Tibial nerve (tissue), 4 donors: ENCODE measurements around the gene REPS2. TPM values are rescaled to one million over a fixed set of nuclear protein-coding genes. Genes with fewer than 3 reads are reported as not detected.

Experiments used
- DNase-seq, 2 donors: peaks; one replicate each; pipeline ENCODE4 v3.0.0-alpha.2; 2019; ENCODE audit warnings: low spot score in 2 of 2
- H3K27ac ChIP-seq, 4 donors: fragments of 200-600 bp; sonication (generic) in 3 of 4; one replicate each; pipeline ENCODE4 v1.5.1; 2017 to 2019; ENCODE audit warnings: mild to moderate bottlenecking in 1 of 4
- H3K27me3 ChIP-seq, 2 donors: fragments of 200-600 bp; sonication (generic) in 1 of 2; one replicate each; pipeline versions ENCODE4 v1.5.1 to v1.6.0; 2017 to 2019
- H3K36me3 ChIP-seq, 3 donors: fragments of 200-600 bp; sonication (generic); one replicate each; pipeline ENCODE4 v1.5.1; 2018 to 2019
- H3K4me1 ChIP-seq, 4 donors: fragments of 200-600 bp; sonication (generic) in 3 of 4; one replicate each; pipeline ENCODE4 v1.5.1; 2017 to 2019
- H3K4me3 ChIP-seq, 4 donors: fragments of 200-600 bp; sonication (generic) in 3 of 4; one replicate each; pipeline ENCODE4 v1.5.1; 2017 to 2019; ENCODE audit warnings: mild to moderate bottlenecking in 1 of 4, moderate library complexity in 1 of 4
- H3K9me3 ChIP-seq, 4 donors: fragments of 200-600 bp; sonication (generic) in 3 of 4; one replicate each; pipeline ENCODE4 v1.5.1; 2017 to 2019
- CTCF ChIP-seq, 5 experiments: fragments of 200-600 bp in 3 of 5; fragments of 450-650 bp in 2 of 5; sonication (generic) in 3 of 5; IDR thresholded peaks; one replicate each; pipeline ENCODE4 v1.5.1; 2016 to 2019; ENCODE audit warnings: antibody characterized with exemption in 5 of 5, mild to moderate bottlenecking in 3 of 5, moderate library complexity in 2 of 5
- EP300 ChIP-seq, 2 donors: sonication (generic); formaldehyde crosslinking; IDR thresholded peaks; one replicate each; pipeline ENCODE4 v1.6.1; 2017; ENCODE audit warnings: antibody characterized with exemption in 2 of 2, mild to moderate bottlenecking in 1 of 2
- POLR2A ChIP-seq, 2 donors: fragments of 450-650 bp; IDR thresholded peaks; one replicate each; pipeline ENCODE4 v1.6.1; 2017; ENCODE audit warnings: antibody characterized with exemption in 2 of 2, mild to moderate bottlenecking in 2 of 2, moderate library complexity in 2 of 2
- WGBS, 2 donors: methylation state at CpG; one replicate each; pipeline ENCODE4 v1.1.5; 2018; 5-methylcytosine and 5-hydroxymethylcytosine counted together
- total RNA-seq, 4 donors: library from RNA; depleted of rRNA; stranded (reverse); fragments of >200 nt; gene quantifications; one replicate each; pipeline ENCODE4 v1.1.0, GENCODE V29; 2016

The REPS2 gene
- total RNA-seq, 4 donors from 2014 or later = 7.5 to 26.0 (median 9.7) TPM

GRCh38 chrX:17039826-17040225, 93.4 kb downstream of the REPS2 start:
- Histone ChIP-seq H3K27ac (no peak overlapping the region), H3K36me3 (no peaks in the 10 kb centered on the region), H3K4me3 (no peak overlapping the region), H3K4me1 (peaks cover 0 to 4% (median 0%) of the 10 kb centered on the region in 4 donors), H3K9me3 (no peaks in the 10 kb centered on the region), H3K27me3 (peaks cover 0 to 5% of the 10 kb centered on the region in 2 donors)
- no peak for TF ChIP-seq CTCF (IDR thresholded peaks at IDR 0.05)
- no peak for TF ChIP-seq EP300 (IDR thresholded peaks at IDR 0.05)
- TF ChIP-seq POLR2A (IDR thresholded peaks at IDR 0.05) = no peak
- whole genome bisulfite sequencing, 2 donors = 38 to 55% methylated on average over 1 of the region's 1 CpG
- no peak for DNase-seq

- no peak overlapping the region for H3K4me3 ChIP-seq
These were observed 94.3 kb downstream of the REPS2 start for GRCh38 chrX:17040711-17041110.

GRCh38 chrX:17042037-17042436, 95.6 kb downstream of the REPS2 start:
- H3K9me3 ChIP-seq = no peaks in the 10 kb centered on the region
- H3K4me3 ChIP-seq = no peak overlapping the region
- no peaks in the 10 kb centered on the region for H3K36me3 ChIP-seq
- no peak for DNase-seq
- TF ChIP-seq CTCF (IDR thresholded peaks at IDR 0.05) = no peak
- no peak for TF ChIP-seq POLR2A (IDR thresholded peaks at IDR 0.05)
- TF ChIP-seq EP300 (IDR thresholded peaks at IDR 0.05) = no peak
- H3K4me1 ChIP-seq = peaks cover 0 to 4% (median 0%) of the 10 kb centered on the region in 4 donors
- no peak overlapping the region for H3K27ac ChIP-seq
- peaks cover 0 to 5% of the 10 kb centered on the region in 2 donors for H3K27me3 ChIP-seq

More at GRCh38 chrX:17040711-17041110, 94.3 kb downstream of the REPS2 start:
- Histone ChIP-seq H3K4me1 (peaks cover 0 to 4% (median 0%) of the 10 kb centered on the region in 4 donors), H3K27me3 (peaks cover 0 to 5% of the 10 kb centered on the region in 2 donors), H3K36me3 (no peaks in the 10 kb centered on the region), H3K9me3 (no peaks in the 10 kb centered on the region), H3K27ac (no peak overlapping the region)
- 94% methylated on average over 1 of the region's 1 CpG; no CpG with 5 or more reads in 1 of the 2 donors for WGBS, 2 donors
- TF ChIP-seq EP300 (IDR thresholded peaks at IDR 0.05) (no peak), CTCF (IDR thresholded peaks at IDR 0.05) (no peak), POLR2A (IDR thresholded peaks at IDR 0.05) (no peak)
- DNase-seq = no peak

- WGBS, 2 donors = 18 to 27% methylated on average over 5 of the region's 5 CpGs
- H3K36me3 ChIP-seq = no peaks in the 10 kb centered on the region
- no peaks in the 10 kb centered on the region for H3K9me3 ChIP-seq
- no peak overlapping the region for H3K4me3 ChIP-seq
- H3K4me1 ChIP-seq = no peaks in the 10 kb centered on the region
- TF ChIP-seq CTCF (IDR thresholded peaks at IDR 0.05) (peak; percentile 51 to 64 (median 55)), POLR2A (IDR thresholded peaks at IDR 0.05) (no peak), EP300 (IDR thresholded peaks at IDR 0.05) (peak in 1 of 2 donors; percentile 16)
- no peak overlapping the region for H3K27ac ChIP-seq
- DNase-seq = peak; percentile 18 to 77
- H3K27me3 ChIP-seq = no peaks in the 10 kb centered on the region
These were observed 100.1 kb downstream of the REPS2 start for GRCh38 chrX:17046478-17047097.

- H3K4me3 ChIP-seq = no peak overlapping the region
- no peaks in the 10 kb centered on the region for H3K9me3 ChIP-seq
- no peaks in the 10 kb centered on the region for H3K36me3 ChIP-seq
- WGBS, 2 donors = 71 to 76% methylated on average over 7 of the region's 7 CpGs
- no peak for DNase-seq
- no peaks in the 10 kb centered on the region for H3K27me3 ChIP-seq
- TF ChIP-seq POLR2A (IDR thresholded peaks at IDR 0.05) (no peak), EP300 (IDR thresholded peaks at IDR 0.05) (no peak), CTCF (IDR thresholded peaks at IDR 0.05) (no peak)
- H3K4me1 ChIP-seq = no peaks in the 10 kb centered on the region
- H3K27ac ChIP-seq = no peak overlapping the region
These were observed 100.8 kb downstream of the REPS2 start for GRCh38 chrX:17047224-17047623.
